IPS-NIHi7 (cell line): ENCODE data around the gene PRKRA.
A peak's percentile ranks its signal among the peaks of the same experiment; 100 is the strongest.
"Not testable (repeated sequence)": the region's sequence is repeated elsewhere in the genome, so short reads cannot be mapped to it uniquely, and the experiment has no call there.

Source experiments
- DNase-seq: peaks from one replicate; pipeline ENCODE4 v3.0.0; 2012; ENCODE audit warnings: mixed read lengths; ENCODE audit errors: extremely low spot score

The PRKRA gene

DNA sequence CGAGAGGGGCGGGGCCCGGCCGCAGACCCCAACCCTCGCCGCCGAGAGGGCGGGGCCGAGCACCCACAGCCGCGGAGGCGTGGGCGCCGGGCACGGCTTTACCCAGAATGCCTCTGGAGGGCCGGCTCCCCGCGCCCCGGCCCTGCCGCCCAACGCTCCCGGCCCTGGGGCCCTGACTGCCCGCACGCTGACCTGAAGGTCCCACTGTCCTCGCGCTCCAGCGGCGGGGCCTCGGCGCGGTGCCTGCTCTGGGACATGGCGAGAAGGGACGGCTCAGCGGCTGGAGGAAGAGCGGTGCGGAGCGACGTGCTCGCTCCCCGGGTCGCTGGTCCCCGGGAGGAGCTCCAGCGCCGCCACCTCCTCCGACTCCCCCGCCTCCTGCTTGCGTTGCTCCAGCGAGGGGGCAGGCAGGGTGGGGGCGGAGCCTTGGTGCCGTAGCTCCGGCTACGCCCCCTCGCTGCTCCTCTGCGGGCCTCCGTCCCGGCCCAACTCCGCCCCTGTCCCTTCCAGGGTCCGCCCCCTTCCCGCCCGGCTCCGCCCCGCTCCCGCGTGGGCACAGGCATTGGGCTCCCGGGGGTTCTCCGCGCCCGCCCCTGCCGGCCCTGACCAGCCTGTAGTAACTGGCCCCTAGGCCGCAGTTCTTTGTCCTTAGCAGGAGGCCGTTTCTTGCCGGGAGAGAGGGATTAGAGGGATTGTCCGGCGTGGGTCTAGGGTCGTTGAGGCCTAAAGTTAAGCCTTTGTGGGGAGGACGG lies at the start of gene PRKRA, which contains the start of gene PJVK:
Gene PRKRA, minus strand, starts transcription at position 402 of the 752 bp plus-strand sequence. Its CDS starts 145 bp downstream, at position 257.
Gene PJVK, plus strand, starts transcription at position 605 of the 752 bp plus-strand sequence. CDS start 2,032 bp downstream, outside the sequence.
- peak; percentile 97 for DNase-seq

DNA sequence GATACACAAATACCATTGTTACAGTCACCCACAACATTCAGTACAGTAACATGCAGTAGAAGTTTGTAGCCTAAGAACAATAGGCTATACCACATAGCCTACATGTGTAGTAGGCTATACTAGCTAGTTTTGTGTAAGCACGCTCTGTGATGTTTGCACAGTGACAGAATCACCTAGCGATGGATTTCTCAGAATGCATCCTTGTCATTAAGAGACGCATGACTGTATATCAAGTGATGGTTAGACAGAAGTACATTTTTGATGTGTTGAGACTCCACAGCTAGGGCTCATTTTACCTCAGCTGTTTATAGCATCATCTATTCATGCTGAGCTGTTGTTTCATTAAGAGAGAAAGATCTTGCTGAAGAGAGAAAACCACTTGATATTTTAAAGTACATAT lies 48.7 kb upstream of the PRKRA start:
- no peak for DNase-seq

DNA sequence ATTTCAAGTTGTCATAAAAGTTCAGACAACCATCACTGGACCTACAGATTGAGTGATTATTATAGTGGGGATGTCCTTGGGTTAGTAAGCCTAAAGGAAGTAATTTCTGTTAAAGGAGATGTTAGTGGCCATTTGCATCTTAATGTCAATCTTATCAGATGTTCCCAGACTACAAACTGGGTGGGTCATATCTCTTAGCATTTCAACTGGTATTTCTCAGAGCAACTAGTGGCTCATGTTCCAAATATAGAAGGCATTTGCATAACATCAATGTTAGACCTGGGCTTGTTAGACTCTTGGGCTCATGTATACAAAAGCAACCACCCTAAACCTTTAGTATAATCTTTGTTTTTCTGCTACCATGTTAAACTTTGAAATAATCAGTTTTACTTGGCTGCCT lies 47.2 kb upstream of the PRKRA start:
- no peak for DNase-seq

DNA sequence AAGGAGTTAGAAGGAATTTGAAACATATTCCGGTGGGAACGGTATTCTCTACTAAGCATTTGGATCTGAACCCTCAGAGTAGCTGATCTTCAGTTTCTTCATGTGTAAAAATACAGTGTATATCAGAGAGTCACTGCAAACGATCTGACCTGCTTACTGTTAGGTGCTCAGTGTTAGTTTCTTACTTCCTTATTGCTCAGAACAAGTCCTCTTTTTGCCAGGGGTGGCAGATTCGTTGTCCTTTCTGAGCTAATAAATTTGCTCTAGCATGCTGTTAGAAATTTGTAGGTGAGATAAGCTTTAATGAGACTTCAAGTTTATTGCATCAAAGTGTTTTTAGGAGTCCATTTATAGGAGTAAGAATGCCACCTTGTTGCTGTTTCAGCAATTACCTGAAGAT lies 45.1 kb upstream of the PRKRA start:
- no peak for DNase-seq

DNA sequence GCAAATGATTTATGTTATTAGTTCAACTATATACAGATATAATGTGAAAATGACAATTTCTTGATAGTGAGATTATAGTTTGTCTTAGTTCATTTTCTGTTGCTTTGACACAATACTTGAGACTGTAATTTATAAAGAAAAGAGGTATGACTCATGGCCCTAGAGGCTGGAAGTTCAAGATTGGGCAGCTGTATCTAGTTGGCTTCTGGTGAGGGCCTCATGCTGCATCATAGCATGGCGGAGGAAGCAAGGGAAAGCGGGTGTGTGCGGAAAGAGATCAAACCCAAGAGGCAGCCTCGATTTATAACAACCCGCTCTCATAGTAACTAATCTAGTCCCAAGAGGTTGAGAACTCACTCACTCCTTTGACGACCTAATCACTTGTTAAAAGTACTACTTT lies 40.6 kb upstream of the PRKRA start:
- DNase-seq, result no peak

DNA sequence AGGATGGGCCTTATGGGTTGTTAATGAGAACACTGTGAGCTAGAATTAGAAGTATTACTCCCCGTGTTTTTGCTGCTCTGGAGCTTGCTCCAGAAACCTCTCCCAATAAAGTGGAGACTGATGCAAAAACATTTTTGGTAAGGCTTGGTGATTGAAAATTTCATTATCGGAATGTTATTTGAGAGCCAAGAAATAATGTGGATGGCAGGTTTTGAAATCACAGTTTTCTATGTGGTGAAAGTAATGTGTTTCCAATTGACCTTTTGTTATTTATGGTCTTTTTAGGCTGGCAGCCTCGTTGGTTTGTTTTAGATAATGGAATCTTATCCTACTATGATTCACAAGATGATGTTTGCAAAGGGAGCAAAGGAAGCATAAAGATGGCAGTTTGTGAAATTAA lies 34.4 kb upstream of the PRKRA start:
- no peak for DNase-seq

DNA sequence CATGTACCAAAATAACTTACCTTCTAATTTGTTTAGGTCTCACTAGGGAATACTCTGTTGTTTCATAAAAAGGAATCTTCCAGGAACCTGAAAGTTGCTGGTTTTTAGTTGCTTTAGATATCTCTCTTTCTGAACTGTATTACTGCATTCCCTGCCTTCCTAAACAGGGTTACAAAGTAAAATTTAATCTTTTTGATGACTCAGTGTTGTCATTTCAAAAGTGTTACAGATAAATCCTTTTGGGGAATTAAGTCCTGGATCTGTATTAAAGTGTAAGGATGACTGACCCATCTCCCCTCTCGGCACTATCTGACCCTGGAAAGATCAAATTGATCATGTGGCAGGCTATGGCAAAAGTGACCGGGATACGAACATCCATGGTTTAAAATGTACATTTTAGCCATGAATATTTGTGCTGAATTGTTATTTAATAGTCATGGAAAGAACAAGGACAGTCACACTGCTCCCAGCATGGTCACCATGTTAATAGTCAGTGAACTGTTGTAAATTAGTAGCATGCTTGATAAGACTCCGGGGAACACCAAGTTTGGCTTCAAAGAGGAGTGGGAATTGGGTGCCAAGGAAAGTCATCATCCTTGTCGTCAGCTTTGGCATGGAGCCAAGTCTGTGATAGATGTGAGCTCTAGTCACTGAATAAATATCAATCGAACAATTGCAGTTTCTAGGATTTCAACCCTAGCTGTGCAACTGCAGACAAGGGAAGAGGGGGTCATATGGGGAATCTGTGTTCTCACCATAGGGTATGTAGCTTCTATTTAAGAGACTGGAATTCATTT lies 33.5 kb upstream of the PRKRA start:
- no peak for DNase-seq

DNA sequence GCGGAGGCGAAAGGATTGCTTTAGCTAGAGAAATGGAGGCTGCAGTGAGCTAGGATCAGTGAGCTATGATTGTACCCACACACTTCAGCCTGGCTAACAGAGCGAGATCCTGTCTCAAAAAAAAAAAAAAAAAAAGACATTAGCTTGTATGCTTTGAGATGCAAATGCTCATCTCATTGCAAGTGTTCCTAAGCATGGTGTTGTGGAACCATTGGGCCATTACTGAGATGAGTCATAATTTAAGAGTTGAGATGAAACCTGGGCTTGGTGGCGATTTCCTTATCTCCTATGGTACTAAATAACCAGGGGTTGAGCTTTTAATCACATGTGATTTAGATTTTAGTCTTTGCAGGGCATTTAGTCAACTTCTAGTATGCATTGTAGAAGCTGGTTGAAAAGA lies 31.5 kb upstream of the PRKRA start:
- DNase-seq, result no peak

DNA sequence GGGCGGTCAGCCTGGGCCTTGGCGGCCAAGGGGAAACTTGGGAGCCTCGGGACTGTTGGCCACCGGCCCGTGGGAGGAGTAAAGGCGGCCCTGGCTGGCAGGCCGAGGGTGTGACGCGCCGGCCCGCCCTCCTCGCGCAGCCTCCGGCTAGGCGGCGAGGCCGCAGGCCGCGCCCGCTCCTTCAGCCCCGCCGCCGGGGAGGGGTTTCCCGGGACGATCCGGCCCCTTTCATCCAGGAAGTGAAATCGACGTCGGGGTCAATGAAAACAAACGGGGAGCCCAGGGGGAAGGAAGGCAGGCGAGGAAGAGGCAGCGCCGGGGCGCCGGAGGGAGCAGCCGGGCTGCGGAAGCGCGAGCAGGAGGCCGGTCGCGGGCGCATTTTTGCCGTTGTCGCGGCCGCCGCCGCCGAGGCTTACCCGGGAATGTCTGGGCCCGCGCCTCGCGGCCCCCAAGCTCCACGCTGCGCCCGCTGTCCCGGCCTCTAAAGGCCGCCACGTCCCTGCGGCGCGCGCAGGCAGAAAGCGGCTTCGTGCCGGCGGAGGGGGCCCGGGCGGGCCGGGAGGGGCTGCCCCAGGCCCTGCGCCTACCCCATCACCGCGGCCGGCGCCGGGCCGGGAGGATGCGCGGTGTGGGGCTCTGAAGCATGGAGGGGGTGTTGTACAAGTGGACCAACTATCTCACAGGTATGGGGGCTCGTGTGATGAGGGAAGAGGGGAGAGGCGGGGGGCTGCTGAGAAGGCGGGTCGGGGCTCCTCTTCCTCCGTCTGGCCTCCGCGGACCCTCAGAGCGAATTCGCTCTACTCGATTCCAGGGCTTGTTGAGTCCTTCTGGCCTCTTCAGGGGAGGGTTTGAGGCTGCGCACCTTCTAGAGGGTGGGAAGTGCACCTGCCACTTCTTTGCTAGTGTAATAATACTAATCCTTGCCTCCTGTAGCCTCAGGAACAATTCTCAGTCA lies 29.5 kb upstream of the PRKRA start, which contains the start of gene PLEKHA3:
Gene PLEKHA3, plus strand, starts transcription at position 231 of the 955 bp plus-strand sequence. Its CDS starts 413 bp downstream, at position 644.
- peak; percentile 93 for DNase-seq

DNA sequence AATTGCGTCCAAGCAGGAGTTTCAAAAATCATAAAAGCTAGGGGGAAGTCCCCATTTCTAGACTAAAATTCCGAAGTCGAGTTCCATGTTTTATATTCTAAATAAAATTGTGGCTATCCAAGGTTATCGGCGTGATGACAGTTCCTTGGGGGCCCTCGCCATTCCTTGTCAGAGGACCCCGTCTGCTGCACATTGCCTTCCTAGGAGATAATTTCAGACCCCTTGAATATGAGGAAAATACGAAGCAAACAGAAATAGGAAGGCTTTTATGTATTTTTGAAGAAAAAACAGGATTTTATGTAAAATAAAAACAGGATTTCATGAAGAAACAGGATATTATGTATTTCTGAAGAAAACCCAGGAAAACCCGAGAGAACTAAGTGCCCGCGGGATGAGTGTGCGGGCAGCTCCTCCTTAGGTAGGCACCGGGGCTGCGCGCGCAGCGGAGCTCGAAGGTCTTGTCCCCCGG lies 28.8 kb upstream of the PRKRA start:
- no peak for DNase-seq

DNA sequence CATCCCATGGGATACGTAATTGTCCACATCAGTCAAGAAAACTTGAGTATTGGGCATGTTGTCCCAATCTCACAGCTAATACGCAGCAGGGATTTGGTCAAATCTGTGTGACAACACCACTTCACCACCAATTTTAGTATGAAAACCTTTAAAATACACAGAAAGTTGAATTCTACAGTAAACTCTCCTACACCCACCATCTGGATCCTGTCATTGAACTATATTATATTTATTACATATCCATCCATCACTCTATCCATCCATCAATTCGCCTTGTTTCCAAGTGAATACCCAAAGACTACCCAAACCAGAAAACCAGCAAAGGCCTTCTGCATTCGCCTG lies 28.3 kb upstream of the PRKRA start:
- DNase-seq, result no peak

DNA sequence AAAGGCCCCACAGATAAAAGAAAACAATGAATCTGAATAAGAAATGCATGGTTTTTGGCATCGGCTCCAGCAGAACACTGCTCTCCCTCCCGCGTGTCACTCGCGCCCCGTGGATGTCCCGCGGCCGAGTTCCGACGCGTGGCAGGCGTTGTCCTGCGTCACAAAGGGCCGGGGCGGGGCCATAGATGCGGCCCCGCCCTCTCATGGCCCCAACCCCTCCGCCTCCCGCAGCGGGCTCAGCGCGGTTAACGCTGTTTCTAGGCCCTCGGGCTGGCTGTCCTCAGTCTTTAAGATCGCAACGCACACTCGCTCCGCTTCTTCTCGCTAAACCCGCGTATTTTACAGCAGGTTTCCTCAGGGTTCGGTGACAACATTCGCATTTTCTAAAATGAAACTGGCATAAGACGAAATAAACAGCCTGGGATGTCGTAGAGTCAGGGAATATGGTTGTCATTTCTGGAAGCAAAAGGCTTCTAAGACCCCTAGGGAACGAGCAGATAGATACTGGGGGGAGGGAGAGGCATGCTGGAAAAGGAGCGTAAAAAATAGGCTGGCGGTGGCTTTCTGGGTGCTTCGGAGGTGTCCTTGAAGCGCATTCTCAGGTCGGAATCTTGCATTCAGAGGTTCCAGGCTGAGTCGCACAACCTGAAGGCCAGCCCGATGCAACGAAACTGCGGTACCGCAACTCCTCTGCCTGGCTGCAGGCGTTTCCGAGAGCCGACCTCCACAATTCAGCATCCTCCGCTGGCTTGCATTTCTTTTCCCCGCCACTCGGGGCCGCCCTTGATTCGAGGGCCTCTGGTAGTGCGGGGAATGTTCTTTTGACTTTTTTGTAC lies 27.7 kb upstream of the PRKRA start, which contains the start of gene FKBP7:
Gene FKBP7, minus strand, starts transcription at position 162 of the 836 bp plus-strand sequence. Its CDS starts 101 bp downstream, at position 61.
- DNase-seq, result peak; percentile 83

DNA sequence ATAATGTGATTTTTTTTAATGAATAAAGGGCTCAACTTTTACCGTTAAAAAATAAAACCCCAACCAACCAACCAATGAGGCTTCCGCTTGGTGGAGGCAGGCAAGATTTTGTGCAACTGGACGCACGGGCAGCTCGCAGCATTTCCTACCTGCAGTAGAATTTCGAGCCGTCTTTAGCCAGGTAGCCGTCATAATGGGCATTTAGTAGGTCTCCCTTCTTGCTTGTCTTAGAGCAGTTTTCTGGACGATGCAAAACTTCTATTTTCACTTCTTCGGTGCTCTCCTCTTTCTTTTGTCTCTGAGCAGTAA lies 27.1 kb upstream of the PRKRA start:
- DNase-seq, result no peak

DNA sequence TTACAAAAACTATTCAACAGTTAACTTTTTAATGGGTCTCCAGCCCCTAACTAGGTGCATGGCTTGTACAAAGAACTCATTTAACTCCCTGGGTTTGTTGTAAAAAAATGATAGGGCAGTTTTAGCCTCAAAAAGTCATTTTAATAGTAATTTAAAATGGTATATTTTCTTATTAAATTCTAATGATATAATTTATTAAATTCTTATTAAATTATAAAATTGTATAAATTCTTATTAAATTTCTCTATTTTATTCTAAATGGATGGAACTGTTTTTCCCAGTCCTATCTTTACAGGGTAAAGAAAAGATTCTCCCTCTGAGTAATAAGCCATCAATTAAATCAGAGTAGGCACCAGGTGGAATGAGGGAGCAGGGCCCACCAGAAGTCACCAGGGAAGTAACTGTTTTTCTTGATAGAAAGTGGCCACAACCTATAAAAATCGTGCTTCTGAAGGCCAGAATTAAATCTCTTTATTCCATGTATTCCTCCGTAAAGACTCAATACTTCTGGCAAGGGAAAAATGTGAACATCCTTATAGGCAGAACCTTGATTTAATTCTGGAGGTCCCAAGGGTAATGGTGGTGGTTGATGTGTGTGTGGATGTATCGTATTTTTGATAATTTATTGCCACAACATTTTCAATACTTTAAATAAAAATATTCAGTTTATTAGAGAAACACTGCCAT lies 26.6 kb upstream of the PRKRA start:
- no peak for DNase-seq

DNA sequence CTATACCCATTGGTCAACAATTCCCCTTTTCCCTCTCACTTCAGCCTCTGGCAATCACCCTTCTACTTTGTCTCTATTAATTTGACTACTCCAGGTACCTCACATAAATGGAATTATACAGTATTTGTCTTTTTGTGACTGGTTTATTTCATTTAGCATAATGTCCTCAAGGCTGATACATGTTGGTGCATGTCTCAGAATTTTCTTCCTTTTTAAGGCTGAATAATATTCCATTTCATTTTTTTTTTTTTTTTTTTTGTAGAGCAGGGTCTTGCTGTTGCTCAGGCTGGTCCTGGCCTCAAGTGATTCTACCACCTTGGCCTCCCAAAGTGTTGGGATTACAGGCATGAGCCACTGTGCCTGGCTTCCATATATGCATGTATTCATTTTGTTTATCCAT lies 25.5 kb upstream of the PRKRA start:
- no peak for DNase-seq

DNA sequence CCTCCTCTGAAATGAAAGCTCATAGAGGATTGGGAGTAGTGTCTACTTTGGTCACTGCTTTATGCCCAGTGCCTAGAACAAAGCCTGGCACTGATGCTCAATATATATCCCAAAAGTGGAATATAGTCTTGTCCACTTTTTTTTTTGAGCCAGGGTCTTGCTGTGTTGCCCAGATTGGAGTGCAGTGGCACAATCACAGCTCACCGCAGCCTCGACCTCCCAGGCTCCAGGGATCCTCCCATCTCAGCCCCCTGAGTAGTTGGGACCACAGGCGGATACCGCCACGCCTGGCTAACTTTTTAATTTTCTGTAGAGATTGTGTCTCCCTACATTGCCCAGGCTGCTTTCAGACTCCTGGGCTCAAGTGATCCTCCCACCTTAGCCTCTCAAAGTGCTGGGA lies 23.6 kb upstream of the PRKRA start:
- no peak for DNase-seq

DNA sequence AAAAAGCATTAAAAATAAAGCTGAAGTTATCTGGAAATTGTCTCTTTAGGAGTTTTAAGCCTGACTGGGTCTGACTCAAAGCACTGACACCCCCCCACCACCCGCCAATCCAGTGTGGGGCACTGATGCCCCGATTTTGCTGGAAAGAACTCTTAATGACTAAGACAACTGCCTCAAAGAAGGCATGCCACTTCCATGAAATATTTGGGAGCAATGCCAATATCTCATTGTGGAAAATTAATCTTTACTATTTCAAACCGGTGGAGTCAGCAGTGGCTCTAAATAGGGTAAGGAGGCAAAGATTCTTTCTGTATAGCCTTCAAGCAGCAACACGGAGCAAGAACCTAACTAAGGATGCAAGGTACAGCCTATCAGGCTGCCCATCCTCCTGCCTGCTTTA lies 23.0 kb upstream of the PRKRA start:
- DNase-seq, result no peak

DNA sequence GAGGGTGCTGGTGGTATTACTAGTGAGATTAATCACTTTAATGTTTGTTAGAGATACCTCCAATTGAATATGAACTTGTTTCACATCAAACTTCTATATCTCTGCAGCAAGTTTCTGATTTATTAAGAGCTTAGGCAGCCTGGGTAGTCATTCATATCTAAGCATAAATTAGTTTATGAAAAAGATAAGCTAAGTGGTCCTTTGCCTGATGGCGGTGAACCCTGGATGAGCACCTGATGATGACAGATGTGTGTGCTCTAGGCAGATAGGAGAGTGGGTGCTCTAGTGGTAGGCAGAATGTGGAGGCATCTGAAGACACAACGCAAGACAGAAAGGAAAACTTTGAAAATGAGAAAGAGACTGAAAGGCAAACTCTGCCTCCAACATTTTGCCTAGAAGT lies 22.4 kb upstream of the PRKRA start:
- DNase-seq, result no peak

DNA sequence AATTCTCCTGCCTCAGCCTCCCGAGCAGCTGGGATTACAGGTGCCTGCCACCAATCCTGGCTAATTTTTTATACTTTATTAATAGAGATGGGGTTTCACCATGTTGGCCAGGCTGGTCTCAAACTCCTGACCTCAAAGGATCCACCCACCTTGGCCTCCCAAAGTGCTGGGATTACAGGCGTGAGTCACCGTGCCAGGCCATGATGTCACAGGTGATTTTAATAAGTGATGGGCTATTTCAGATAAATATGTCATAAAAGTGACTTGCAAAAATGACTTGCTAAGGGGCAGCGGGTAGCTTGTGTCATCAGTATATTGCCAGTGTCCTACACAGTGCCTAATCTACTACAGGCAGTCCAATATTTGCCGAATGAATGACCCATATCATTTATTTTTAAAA lies 20.3 kb upstream of the PRKRA start:
- DNase-seq, result not testable (repeated sequence)

DNA sequence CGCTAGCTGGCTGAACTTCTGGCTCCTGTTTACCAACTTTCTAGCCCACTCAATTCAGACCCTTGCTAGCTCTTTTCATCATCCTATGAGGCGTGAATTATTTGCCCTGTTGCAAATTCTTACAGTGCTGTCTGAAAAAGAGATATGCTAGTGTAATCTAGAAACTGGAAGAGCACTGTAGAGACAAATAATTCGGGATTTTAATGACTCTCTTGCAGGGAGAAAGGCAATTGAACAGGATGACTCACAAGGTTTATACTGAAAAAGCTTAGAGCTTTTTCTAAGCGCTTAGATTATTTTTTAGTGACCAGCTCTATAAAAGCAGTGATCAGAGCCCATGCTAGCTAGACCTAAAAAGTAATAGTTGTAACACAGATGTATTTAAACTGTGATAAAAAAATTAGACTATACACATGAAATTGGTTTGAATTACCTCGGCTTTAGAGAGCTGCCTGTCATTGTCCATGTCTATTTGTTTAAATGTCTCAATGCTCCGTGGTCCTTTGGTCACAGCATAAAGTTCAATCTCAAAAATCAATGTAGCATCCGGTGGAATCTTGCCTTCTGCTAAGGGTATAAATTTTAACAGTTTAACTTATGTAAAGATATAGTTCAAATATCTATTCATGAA lies 18.4 kb upstream of the PRKRA start:
- DNase-seq, result no peak
